ENCODE measurements around the gene PARD3.

Gene PARD3

DNA sequence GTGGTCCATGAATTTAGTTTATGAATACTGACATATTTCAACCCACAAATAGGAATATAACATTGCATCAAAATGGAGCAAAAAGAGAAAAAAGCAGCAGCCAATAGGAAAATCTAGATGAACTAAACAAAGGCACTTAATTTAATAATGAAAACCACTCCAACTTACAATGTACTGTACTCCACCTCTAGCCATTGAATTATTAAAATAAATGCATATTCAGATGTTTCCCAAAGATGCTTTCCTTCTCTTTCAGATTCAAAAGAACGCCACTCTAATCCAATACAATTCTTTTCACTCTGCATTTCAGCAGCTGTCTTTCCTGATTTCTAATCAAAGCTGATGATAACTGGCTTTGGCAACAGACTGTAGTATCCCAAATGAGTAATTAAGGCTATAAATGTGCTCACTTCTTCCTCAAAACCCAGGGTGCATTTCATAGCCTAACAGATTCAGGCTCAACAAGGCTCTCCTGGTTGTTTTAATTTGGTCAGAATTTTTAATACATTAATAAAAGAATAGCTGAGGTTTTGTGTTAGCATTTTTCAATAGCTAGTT, 577.1 kb downstream of the PARD3 start:
- TF ChIP-seq, protein P1, sequence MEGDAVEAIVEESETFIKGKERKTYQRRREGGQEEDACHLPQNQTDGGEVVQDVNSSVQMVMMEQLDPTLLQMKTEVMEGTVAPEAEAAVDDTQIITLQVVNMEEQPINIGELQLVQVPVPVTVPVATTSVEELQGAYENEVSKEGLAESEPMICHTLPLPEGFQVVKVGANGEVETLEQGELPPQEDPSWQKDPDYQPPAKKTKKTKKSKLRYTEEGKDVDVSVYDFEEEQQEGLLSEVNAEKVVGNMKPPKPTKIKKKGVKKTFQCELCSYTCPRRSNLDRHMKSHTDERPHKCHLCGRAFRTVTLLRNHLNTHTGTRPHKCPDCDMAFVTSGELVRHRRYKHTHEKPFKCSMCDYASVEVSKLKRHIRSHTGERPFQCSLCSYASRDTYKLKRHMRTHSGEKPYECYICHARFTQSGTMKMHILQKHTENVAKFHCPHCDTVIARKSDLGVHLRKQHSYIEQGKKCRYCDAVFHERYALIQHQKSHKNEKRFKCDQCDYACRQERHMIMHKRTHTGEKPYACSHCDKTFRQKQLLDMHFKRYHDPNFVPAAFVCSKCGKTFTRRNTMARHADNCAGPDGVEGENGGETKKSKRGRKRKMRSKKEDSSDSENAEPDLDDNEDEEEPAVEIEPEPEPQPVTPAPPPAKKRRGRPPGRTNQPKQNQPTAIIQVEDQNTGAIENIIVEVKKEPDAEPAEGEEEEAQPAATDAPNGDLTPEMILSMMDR (IDR thresholded peaks at IDR 0.05; ENCODE audit: low read depth, low read length, missing control alignments): no peak
- no peak for DNase-seq (ENCODE audit: low read depth)
- no peak overlapping the region for H3K4me3 ChIP-seq (ENCODE audit: low read depth, low read length)
- in situ Hi-C loops (cut with HindIII; ENCODE audit: low sequenced_read_pairs): no loop called here

DNA sequence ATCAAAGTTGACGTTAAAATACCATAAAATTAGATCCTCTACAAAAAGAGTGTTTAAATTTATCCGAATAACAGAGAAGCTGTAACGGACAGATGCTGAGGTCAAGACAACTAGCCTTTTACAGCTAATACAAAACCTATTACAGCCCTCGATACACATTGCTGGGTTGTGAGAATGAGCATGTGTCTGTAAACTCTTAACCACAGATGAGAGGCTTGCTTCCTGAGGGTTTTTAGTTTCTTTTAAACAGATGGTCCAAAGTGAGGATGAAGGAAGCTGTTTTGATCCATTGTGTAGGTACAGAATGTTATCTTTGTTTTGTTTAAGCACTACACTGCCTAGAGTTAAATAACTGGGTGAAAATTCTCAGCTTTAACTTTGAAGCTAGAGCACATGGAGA, 578.2 kb downstream of the PARD3 start:
- in situ Hi-C loops (cut with HindIII; ENCODE audit: low sequenced_read_pairs): no loop called here
- peak; percentile 8 for DNase-seq (ENCODE audit: low read depth)
- H3K4me3 ChIP-seq (ENCODE audit: low read depth, low read length): no peak overlapping the region
- TF ChIP-seq, protein P1 (IDR thresholded peaks at IDR 0.05; ENCODE audit: low read depth, low read length, missing control alignments): no peak

DNA sequence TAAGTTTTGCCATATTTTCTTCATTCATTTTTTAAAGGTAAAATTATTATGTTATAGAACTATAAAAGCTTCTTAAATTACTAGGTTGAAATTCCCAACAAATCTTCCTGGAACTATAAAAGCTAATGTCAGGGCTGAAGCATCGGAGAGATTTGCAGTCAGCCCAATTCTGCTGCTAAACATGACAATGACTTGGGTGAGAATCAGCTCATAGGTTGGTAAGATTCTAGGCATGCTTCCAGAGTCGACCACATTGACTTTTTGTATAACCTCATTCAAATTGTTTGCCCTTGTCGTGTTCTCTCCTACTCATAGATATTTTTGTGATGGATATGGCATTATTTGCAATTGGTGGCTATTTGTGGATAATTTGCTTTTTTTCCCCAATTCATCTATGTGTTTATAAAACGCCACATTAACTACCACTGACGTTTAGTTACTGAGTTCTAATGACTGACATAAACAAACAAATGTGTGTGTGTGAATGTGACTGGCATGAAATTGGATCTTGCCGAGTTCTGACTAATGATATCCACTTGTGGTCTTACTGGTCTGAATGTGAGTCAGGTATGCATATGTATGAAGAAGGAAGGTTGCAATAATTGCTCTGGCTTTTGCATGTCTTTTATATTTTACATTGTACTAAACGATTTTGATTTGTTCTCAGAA, 579.8 kb downstream of the PARD3 start:
- in situ Hi-C loops (cut with HindIII; ENCODE audit: low sequenced_read_pairs): no loop called here
- DNase-seq (ENCODE audit: low read depth): peak; percentile 64
- no peak overlapping the region for H3K4me3 ChIP-seq (ENCODE audit: low read depth, low read length)
- TF ChIP-seq, protein P1 (IDR thresholded peaks at IDR 0.05; ENCODE audit: low read depth, low read length, missing control alignments): no peak

DNA sequence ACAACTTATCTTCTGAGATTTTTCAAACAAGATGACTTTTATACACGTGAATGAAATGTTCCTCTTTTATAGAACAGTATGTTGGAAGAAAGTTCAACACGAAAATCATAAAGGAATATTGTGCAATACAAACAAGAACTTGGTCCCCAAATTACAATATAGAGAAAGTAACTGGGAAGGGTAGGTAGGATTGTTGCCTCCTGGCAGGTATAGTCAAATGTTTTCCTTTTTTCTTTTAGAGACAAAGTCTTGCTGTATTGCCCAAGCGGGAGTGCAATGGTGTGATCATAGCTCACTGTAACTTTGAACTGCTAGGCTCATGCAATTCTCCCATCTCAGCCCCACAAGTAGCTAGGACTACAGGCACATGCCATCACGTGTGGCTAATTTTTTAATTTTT, 582.6 kb downstream of the PARD3 start:
- TF ChIP-seq, protein P1 (IDR thresholded peaks at IDR 0.05; ENCODE audit: low read depth, low read length, missing control alignments): no peak
- no peak for DNase-seq (ENCODE audit: low read depth)
- no peak overlapping the region for H3K4me3 ChIP-seq (ENCODE audit: low read depth, low read length)
- in situ Hi-C loops (cut with HindIII; ENCODE audit: low sequenced_read_pairs): no loop called here

DNA sequence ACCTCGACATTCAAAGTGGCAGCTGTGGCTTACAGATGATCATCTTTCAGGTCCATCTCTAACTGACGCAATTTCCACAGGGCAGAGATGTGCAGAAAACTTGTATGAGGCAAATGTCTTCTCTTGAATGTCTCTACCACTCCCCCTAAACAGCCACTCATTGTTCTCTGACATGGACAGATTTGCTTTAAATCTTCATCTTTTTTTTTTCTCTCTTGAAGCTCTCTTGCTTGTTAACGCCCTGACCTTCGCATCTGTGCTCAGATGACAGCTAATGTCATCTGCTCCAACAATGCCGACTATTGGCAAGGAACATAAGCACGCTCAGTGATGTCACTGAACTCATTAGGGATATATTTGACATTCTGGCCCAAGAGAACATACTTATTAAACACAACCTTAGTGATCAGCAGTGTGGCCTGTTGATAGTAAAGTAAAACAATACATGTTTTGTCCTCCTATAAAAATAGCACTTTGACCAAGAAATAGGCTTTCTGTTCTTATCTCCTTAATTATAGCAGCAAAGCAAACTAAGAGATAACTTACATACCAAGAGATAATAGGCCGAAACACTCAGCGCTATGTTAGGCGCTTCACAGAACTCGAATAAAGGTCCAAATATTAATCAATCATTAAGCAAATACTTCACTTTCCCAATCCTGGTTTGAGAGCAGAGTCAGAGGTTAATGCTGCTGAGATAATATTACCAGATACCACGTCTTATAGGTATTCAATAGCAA, 583.5 kb downstream of the PARD3 start:
- in situ Hi-C loops (cut with HindIII; ENCODE audit: low sequenced_read_pairs): no loop called here
- no peak for DNase-seq (ENCODE audit: low read depth)
- TF ChIP-seq, protein P1 (IDR thresholded peaks at IDR 0.05; ENCODE audit: low read depth, low read length, missing control alignments): no peak
- H3K4me3 ChIP-seq (ENCODE audit: low read depth, low read length): no peak overlapping the region

DNA sequence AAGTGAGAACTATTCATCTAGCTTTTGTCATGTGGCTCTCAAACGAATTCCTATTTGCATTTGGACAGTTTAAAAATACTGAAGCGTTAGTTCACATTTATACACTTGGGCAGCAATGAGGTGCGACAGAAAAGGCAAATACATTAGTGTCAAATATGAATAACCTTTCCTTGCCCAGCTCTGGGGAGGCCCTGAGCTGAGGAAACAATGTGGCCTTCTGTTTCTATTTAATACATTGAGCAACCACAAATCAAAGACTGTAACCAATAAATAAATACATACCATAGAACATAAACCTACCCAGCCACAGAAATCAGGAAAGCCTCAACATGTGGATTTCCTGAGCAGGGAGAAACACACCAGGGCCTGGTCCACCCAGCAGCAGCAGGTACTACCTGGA, 585.2 kb downstream of the PARD3 start:
- in situ Hi-C loops (cut with HindIII; ENCODE audit: low sequenced_read_pairs): no loop called here
- H3K4me3 ChIP-seq (ENCODE audit: low read depth, low read length): no peak overlapping the region
- TF ChIP-seq, protein P1 (IDR thresholded peaks at IDR 0.05; ENCODE audit: low read depth, low read length, missing control alignments): no peak
- DNase-seq (ENCODE audit: low read depth): no peak
